ENCODE results near the gene TULP3.

The TULP3 gene

GRCh38 chr12:2974560-2974971, 83.9 kb downstream of the TULP3 start:
- DNase-seq = no peak

- no peak for DNase-seq
Observed at GRCh38 chr12:2976581-2976996, 85.9 kb downstream of the TULP3 start.

- DNase-seq = no peak
Observed at GRCh38 chr12:2977776-2978175, 87.1 kb downstream of the TULP3 start.

- no peak for DNase-seq
Observed at GRCh38 chr12:2979806-2980205, 89.1 kb downstream of the TULP3 start.

DNA sequence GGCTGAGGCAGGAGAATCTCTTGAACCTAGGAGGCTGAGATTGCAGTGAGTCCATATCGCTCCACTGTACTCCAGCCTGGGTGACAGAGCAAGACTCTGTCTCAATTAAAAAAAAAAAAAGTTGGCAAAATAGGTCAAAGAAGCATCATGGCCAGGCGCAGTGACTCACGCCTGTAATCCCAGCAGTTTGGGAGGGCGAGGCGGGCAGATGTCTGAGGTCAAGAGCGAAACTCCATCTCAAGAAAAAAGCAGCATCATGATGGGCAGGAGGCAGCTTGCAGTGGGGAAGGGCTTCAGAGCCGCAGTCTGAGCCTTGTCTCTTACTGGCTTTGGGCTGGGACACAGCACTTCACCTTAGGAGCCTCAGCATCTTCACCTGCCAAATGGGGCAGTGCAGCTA, 89.9 kb downstream of the TULP3 start:
- DNase-seq = no peak

GRCh38 chr12:2982361-2982760, 91.7 kb downstream of the TULP3 start:
- no peak for DNase-seq

DNA sequence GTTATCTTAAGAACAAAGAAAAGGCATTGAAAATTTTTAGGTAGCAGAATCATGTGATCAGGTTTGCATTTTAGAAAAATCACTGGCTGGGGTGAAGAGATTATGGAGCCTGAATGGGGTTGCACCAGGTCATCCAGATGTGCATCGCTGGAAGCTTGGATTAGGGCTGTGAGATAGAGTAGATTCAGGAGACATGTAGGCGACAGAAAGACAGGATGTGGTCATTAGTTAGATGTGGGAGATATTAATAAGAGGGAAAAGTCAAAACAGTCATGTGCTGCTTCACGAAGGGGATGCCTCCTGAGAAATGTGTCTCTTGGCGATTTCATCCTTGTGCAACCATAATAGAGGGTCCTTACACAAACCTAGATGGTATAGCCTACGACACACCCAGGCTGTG, 93.6 kb downstream of the TULP3 start:
- DNase-seq = no peak

- no peak for DNase-seq
Observed at GRCh38 chr12:2984698-2985097, 94.0 kb downstream of the TULP3 start.

- DNase-seq = no peak
Observed at GRCh38 chr12:2986876-2987275, 96.2 kb downstream of the TULP3 start.

DNA sequence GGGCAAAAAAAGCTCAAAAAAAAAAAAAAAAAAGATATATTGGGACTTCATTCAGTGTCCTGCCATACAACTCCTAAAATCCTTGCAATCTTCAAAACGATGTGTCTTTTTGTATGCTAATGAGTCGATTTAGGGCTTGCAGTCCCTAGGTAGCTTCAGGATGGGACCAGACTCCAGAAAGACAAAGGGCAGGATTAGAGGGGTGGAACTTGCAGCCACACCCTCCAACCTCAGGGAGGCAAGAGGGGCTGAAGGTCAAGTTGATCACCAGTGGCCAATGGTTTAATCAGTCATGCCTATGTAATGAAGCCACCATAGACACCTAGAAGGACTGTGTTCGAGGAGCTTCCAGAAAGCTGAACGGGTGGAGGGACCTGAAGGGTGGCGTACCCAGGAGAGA, 97.8 kb downstream of the TULP3 start:
- DNase-seq = no peak

All from cortex of kidney (tissue), 1 donor.